ENCODE measurements around the gene TMCO4. TPM values are rescaled to one million over a fixed set of nuclear protein-coding genes. Genes with fewer than 3 reads are reported as not detected.

The TMCO4 gene
- total and polyA plus RNA-seq, 2 donors (not counting 1 experiment from before 2014, with no cell fraction given) = 12.5 to 24.3 TPM

DNA sequence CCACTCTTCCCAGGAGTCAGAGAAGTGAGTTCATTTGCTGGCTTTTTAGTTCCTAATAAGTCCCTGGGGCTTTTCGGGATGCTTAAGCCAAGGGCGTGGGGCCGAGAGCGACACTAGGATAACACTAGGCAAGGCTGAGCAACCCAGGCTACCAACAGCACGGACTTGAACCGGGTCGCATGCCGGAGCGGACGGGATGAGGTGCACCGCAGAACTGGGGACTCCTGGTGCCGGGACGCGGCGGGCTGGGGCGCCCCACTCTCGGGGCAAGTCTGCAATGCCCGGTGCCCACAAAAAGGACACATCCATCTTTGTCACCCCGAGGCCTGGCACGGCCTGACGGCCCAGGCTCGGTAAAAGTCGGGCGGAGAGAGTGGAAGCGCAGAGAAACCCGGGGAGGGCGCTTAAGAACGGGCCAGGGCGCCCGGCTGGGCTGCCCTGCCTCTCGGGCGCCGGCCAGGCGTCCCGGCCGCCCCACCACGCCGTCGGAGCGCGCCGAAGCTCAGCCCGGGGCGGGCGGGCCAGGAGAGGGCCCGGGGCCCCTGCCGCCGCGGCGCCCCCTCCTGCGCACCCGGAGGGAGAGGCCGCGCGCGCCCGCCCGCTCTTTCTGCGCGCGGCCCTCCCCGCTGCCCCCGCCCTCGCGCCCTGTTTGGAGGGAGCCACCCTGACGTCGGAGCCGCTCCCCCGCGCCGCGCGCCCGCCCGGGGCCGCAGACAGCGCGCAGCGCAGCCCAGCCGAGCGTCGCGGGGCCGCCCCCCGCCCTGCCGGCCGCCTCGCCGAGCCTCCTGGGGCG is 155.9 kb downstream of the TMCO4 start, which contains the start of gene NBL1:
Gene NBL1, plus strand, starts transcription at position 710 of the 793 bp plus-strand sequence. CDS start 10,720 bp downstream, outside the sequence.
- peak; percentile 69 to 70 for DNase-seq (ENCODE audit: low read depth in 2 of 2)
- peaks cover 43% of the 10 kb centered on the region for H3K79me2 ChIP-seq (ENCODE audit: control insufficient read depth, insufficient read depth, low read length)
- H3K4me3 ChIP-seq (replicated peaks in 1 of 4; ENCODE audit: control extremely low read depth in 1 of 4, insufficient read depth in 1 of 4, low read depth in 3 of 4, low read length in 4 of 4) = peak within 1 kb of the TSS; percentile 78 to 94 (median 90)
- peak within 1 kb of the TSS; percentile 89 for H3K27ac ChIP-seq (ENCODE audit: insufficient read depth, low read length)
- H3K36me3 ChIP-seq (ENCODE audit: control insufficient read depth, insufficient read depth, low read length) = peaks cover 1% of the 10 kb centered on the region
- H3K4me2 ChIP-seq (ENCODE audit: extremely low read depth, insufficient read depth, low read length) = peak within 1 kb of the TSS; percentile 95
- no peaks in the 10 kb centered on the region for H3K27me3 ChIP-seq (ENCODE audit: control insufficient read depth, insufficient read depth, low read length)
- no peaks in the 10 kb centered on the region for H4K20me1 ChIP-seq (ENCODE audit: control insufficient read depth, extremely low read depth, insufficient read depth, low read length)
- peak within 1 kb of the TSS; percentile 60 for H2AFZ ChIP-seq (ENCODE audit: low read length)
- H3K4me1 ChIP-seq (ENCODE audit: control insufficient read depth, extremely low read depth, insufficient read depth, low read length) = peaks cover 18% of the 10 kb centered on the region
- TF ChIP-seq EZH2 (IDR thresholded peaks at IDR 0.05; ENCODE audit: low read length, missing control alignments) = no peak
- TF ChIP-seq, protein P1, sequence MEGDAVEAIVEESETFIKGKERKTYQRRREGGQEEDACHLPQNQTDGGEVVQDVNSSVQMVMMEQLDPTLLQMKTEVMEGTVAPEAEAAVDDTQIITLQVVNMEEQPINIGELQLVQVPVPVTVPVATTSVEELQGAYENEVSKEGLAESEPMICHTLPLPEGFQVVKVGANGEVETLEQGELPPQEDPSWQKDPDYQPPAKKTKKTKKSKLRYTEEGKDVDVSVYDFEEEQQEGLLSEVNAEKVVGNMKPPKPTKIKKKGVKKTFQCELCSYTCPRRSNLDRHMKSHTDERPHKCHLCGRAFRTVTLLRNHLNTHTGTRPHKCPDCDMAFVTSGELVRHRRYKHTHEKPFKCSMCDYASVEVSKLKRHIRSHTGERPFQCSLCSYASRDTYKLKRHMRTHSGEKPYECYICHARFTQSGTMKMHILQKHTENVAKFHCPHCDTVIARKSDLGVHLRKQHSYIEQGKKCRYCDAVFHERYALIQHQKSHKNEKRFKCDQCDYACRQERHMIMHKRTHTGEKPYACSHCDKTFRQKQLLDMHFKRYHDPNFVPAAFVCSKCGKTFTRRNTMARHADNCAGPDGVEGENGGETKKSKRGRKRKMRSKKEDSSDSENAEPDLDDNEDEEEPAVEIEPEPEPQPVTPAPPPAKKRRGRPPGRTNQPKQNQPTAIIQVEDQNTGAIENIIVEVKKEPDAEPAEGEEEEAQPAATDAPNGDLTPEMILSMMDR (conservative IDR thresholded peaks at IDR 0.05 in 1 of 2, IDR thresholded peaks at IDR 0.05 in 1 of 2; ENCODE audit: low read depth in 1 of 2, low read length in 2 of 2) = no peak
- peak within 1 kb of the TSS; percentile 90 for H3K9ac ChIP-seq (ENCODE audit: insufficient read depth, low read length)
- no peaks in the 10 kb centered on the region for H3K9me3 ChIP-seq (ENCODE audit: control insufficient read depth, insufficient read depth, low read depth, low read length)

DNA sequence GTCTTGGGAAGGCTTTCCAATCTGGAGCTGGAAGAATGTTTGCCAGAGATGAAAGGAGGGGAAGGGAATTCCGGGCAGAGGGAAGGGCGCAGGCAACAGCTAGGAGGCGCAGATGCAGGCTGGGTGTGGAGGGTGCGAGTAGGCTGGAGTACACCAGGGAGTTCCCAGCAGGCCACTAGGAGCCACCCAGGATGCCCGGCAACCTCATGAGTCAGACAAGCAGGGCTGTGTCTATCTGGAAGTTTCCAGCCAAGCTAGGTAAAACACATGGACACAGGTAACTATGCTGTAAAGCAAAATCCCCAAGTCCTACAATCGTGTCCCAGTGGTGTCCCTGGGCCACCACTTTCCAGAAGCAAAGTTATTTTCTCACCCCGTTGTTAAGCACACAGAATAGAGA is 156.6 kb downstream of the TMCO4 start:
- Histone ChIP-seq H3K4me2 (ENCODE audit: extremely low read depth, insufficient read depth, low read length) (peak overlapping the region; percentile 71), H3K27ac (ENCODE audit: insufficient read depth, low read length) (peak overlapping the region; percentile 56), H3K4me1 (ENCODE audit: control insufficient read depth, extremely low read depth, insufficient read depth, low read length) (peaks cover 14% of the 10 kb centered on the region), H3K9me3 (ENCODE audit: control insufficient read depth, insufficient read depth, low read depth, low read length) (no peaks in the 10 kb centered on the region), H3K27me3 (ENCODE audit: control insufficient read depth, insufficient read depth, low read length) (no peaks in the 10 kb centered on the region), H3K9ac (ENCODE audit: insufficient read depth, low read length) (no peak overlapping the region), H3K4me3 (replicated peaks in 1 of 4; ENCODE audit: control extremely low read depth in 1 of 4, insufficient read depth in 1 of 4, low read depth in 3 of 4, low read length in 4 of 4) (peak overlapping the region in 2 of 4 experiments; percentile 18 to 59), H3K36me3 (ENCODE audit: control insufficient read depth, insufficient read depth, low read length) (peaks cover 1% of the 10 kb centered on the region), H2AFZ (ENCODE audit: low read length) (no peak overlapping the region), H3K79me2 (ENCODE audit: control insufficient read depth, insufficient read depth, low read length) (peaks cover 36% of the 10 kb centered on the region), H4K20me1 (ENCODE audit: control insufficient read depth, extremely low read depth, insufficient read depth, low read length) (no peaks in the 10 kb centered on the region)
- TF ChIP-seq, protein P1 (conservative IDR thresholded peaks at IDR 0.05 in 1 of 2, IDR thresholded peaks at IDR 0.05 in 1 of 2; ENCODE audit: low read depth in 1 of 2, low read length in 2 of 2) = peak in 1 of 2 donors; percentile 17
- TF ChIP-seq EZH2 (IDR thresholded peaks at IDR 0.05; ENCODE audit: low read length, missing control alignments) = no peak
- peak in 1 of 2 donors; percentile 42 for DNase-seq (ENCODE audit: low read depth in 2 of 2)

DNA sequence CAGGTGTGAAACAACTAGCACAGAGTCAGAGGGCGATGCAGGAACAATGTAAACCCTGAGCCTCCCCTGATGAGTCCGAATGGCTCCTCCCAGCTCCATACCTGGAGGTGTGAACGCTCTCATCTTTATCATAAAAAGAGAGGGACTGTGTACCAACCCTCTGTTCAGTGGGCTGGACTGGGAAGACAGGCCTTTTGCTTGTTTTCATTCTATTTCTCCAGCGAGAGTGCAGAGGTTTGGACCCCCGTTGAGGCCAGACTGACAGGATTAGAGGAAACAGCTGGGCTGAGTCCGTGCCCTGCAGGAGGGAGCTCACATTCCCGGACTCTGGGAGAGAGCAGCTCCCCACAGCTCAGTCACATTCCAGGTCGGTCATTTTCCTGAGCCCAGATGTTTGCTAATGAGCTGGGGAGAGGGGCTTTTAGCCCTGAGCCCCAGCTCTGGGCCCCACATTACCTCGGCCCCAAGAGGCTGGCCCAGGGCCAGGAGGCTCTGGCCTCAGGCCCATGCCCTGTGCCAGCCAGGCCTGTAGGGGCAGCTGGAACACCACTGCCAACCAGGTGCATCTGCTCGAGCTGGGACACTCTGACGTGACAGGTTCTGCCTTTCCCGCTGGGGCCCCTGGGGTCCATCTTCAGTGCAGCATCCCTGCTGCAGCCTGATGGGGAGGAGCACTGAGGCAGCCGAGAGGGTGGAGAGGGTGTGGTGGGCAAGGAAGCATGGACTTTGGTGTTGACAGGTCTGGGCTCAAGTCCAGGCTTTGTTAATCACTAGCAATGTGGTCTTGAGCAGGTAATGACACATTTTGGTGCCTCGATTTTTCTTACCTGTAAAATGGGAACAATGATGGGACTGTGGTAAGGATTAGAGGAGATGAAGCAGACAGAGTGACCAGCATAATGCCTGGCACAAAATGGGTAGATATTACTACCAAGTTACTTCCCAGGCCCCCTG is 159.1 kb downstream of the TMCO4 start:
- H3K9me3 ChIP-seq (ENCODE audit: control insufficient read depth, insufficient read depth, low read depth, low read length) = no peaks in the 10 kb centered on the region
- H3K36me3 ChIP-seq (ENCODE audit: control insufficient read depth, insufficient read depth, low read length) = no peaks in the 10 kb centered on the region
- no peaks in the 10 kb centered on the region for H4K20me1 ChIP-seq (ENCODE audit: control insufficient read depth, extremely low read depth, insufficient read depth, low read length)
- peaks cover 11% of the 10 kb centered on the region for H3K79me2 ChIP-seq (ENCODE audit: control insufficient read depth, insufficient read depth, low read length)
- DNase-seq (ENCODE audit: low read depth in 2 of 2) = peak in 1 of 2 donors; percentile 25
- no peak overlapping the region for H2AFZ ChIP-seq (ENCODE audit: low read length)
- TF ChIP-seq, protein P1 (conservative IDR thresholded peaks at IDR 0.05 in 1 of 2, IDR thresholded peaks at IDR 0.05 in 1 of 2; ENCODE audit: low read depth in 1 of 2, low read length in 2 of 2) = no peak
- TF ChIP-seq EZH2 (IDR thresholded peaks at IDR 0.05; ENCODE audit: low read length, missing control alignments) = no peak
- no peaks in the 10 kb centered on the region for H3K27me3 ChIP-seq (ENCODE audit: control insufficient read depth, insufficient read depth, low read length)
- peaks cover 3% of the 10 kb centered on the region for H3K4me1 ChIP-seq (ENCODE audit: control insufficient read depth, extremely low read depth, insufficient read depth, low read length)
- no peak overlapping the region for H3K27ac ChIP-seq (ENCODE audit: insufficient read depth, low read length)
- no peak overlapping the region for H3K4me3 ChIP-seq (replicated peaks in 1 of 4; ENCODE audit: control extremely low read depth in 1 of 4, insufficient read depth in 1 of 4, low read depth in 3 of 4, low read length in 4 of 4)
- H3K9ac ChIP-seq (ENCODE audit: insufficient read depth, low read length) = no peak overlapping the region
- no peak overlapping the region for H3K4me2 ChIP-seq (ENCODE audit: extremely low read depth, insufficient read depth, low read length)

Measured in fibroblast of lung (primary cell).